CD4-positive, alpha-beta T cell treated with Interferon gamma for 1 hour (primary cell): Measurements from ENCODE around the gene MRPS35.

Source experiments
- DNase-seq: peaks from one replicate; pipeline ENCODE4 v3.0.0-alpha.2; 2020

MRPS35 gene

DNA sequence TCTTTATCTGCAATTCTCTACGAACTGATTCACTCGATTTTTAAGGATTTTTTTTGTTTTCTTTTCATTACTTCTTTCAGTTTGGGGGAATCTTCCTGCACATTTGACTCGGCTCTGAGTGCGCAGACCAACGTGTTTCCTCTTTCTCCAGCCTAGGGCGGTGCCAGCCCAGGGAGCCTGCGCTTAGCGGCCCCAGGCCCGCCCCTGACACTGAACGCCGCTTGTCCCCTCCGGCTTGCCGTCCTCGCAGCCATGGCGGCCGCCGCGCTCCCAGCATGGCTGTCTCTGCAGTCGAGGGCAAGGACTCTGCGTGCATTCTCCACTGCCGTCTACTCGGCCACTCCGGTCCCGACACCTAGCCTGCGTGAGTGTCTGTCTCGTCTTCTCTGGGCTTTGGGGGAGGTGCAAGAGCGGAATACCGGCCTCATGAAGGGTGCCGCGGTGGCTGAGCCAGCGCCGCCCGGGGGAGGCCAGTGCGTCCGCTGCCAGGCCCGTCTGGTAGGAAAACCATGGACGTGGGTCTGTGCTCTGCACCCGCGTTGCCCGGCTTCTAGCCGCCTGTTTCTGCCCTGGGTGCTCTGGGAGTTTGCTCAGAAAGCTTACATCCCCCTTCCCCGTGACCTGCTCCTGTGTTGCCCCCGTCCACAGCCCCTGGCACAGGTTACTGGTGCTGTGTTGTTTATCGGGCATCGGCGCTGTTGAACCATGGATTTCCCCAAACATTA, at the start of gene MRPS35:
Gene MRPS35 (plus strand): TSS at position 241 of the 725 bp plus-strand sequence. CDS start 12 bp downstream, at position 253.
- DNase-seq, result peak; percentile 87

DNA sequence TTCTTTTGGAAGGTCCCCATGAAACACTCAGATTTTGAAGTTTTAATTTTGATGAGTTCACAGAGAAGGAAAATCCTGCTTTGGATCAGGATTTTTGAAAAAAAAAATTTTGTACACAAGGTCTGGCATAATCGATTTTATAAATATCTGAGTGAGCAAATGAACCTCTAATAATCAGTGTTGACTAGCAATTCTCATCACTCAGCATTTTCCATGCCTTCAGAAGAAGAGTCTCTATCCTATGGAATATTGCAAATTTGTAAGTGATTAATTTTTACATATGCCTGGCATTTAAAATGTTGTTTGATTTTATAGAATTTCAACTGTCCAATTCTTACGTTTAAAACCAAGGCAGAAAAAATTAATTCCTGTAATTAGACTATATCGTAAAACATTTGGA, 44.9 kb upstream of the MRPS35 start:
- no peak for DNase-seq

DNA sequence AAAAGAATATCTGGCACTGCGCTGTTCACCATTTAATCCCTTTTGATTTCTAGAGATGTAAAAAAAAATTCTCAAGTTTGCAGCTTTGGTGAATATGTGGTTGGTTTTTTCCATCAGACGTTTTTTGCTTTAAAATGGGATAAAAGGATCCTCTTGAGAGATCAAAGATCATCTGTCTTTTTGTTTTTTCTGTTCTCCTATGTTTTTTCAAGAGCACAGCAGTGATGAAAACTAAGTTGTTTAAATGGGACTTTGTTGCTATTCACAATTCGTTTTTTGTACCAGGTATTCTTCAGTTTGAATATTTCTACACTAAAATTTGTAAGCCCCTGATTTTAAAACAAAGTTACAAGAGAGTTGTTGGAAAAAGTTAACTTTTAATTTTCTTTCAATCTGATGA, 44.1 kb upstream of the MRPS35 start:
- no peak for DNase-seq

GRCh38 chr12:27667540-27667939, 43.1 kb upstream of the MRPS35 start:
- no peak for DNase-seq

DNA sequence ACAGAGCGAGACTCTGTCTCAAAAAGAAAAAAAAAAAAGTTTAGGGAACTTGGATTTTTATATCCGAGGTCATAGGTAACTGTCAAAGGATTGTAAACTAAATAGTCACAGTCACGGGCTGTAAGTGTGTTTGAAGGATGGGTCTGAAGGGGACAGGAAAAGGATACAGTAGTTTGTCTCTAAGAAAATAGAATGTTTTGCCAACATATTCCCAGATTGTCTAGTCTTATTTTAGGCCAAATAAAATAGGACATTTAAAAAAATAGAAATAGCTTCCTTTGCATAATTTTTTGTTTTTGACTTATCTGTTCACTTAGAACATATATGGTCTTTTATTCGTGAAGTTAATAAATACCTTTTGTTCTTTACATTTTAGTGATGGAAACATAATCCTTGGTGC, 38.6 kb upstream of the MRPS35 start:
- DNase-seq, result no peak

DNA sequence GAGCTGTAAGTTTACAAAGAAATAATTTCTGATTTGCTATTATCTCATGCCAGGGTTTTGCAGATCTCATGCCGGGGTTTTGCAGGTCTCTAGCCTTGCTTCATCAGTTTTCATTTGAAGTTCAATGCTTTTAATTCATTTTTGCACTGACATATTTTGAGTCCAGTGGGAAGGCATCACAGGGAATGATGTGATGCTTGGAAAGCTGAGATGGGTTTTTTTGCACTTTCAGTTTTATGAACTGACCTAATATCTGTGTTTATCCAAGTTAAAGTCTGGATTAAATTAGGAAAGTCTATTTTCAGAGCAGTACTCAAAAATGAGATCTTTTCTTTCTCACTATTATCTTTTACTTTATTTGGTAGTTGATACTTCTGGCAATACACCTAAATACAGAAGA, 38.0 kb upstream of the MRPS35 start:
- DNase-seq, result no peak

GRCh38 chr12:27673101-27673718, 37.4 kb upstream of the MRPS35 start:
- no peak for DNase-seq

GRCh38 chr12:27674989-27675388, 35.6 kb upstream of the MRPS35 start:
- no peak for DNase-seq

DNA sequence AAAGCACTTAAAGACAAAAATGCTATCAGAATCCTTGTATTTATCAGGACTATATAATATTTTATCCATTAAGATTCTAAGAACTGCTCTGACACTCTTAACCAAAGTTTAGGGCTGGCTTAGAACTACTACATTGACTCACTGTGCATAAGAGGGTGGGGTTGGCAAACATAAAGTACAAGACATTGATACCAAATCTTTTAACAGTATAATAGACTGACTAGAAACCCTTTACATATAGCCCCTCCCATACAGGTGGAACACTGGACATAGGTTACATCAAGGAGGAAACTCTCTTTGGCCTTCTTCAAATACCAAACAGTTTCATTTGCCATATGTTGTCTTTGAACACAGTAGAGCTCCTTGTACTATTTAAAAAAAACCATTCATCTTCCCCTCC, 30.0 kb upstream of the MRPS35 start:
- DNase-seq, result no peak

GRCh38 chr12:27682534-27682933, 28.1 kb upstream of the MRPS35 start:
- DNase-seq, result no peak

DNA sequence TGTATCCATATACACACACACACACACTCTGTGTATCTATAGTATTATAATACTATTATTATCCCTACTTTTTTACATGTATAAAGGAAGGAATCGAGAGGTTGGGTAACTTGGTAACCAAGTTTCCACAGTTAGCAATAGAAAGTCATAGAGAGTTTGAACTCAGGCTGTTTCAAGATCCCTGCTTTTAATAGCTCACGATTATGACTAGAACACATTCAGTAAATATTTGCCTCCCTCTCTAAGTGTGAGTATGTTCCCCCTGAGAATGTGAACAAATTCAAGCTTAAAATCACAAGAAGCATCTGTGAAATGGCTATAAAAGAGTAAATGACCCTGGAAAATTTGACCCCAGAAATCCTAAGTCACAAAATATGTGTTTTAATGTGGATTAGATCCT, 25.4 kb upstream of the MRPS35 start:
- DNase-seq, result no peak

GRCh38 chr12:27686147-27686546, 24.5 kb upstream of the MRPS35 start:
- DNase-seq, result no peak

GRCh38 chr12:27688671-27689070, 22.0 kb upstream of the MRPS35 start:
- DNase-seq, result no peak

DNA sequence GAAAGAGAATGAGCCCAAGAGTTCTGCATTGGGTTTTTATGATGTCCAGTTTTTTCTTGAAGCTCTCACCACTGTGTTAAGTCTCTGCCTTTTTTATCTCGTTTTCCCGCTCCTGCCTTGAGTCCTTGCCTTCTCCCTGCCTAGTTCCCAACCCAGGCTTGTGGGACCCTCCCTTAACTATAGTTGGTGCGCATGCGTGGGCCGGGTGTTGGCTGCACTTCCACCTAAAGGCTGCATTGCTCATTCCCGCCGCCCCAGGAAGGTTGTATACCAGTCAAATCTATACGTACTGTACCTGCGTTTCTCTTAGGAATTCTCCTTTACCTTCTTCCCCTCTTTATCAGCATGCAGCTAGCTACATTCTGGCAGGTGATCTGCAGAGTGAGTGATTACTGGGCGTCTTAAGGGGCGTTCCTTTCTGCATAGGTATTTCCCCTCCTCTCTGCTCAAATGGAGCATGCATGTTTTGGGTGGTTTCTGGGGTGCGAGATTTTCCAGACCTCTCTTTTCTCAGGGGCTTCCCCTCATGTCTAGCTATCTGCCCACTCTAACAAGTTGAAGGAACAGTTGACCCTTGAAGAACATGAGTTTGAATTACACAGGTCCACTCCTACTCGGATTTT, 21.0 kb upstream of the MRPS35 start:
- no peak for DNase-seq

DNA sequence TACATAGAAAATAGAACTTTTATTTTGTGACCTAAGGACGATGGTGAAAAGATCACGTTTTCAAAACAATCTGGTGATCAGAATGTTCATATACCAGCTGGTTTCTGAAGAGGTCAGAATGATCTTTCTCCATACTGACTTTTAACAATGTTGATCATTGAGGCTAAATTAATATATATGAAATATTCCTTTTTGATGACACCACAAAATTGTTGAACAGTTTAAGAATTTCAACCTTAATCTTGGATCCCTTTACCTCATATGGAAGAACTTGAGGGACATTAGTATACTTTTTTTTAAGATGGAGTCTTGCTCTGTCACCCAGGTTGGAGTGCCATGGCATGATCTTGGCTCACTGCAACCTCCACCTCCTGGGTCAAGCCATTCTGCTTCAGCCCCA, 17.2 kb upstream of the MRPS35 start:
- DNase-seq, result no peak

- no peak for DNase-seq
Measured at GRCh38 chr12:27695556-27696292, 14.9 kb upstream of the MRPS35 start.

- DNase-seq, result no peak
Measured at GRCh38 chr12:27696293-27696652, 14.4 kb upstream of the MRPS35 start, which contains the start of gene REP15. TSS of gene REP15 (plus strand) at chr12:27696447. CDS start at chr12:27696563, 116 bp downstream.

GRCh38 chr12:27696864-27697564, 13.6 kb upstream of the MRPS35 start:
- DNase-seq, result no peak

- peak; percentile 50 for DNase-seq
Measured at GRCh38 chr12:27703720-27704452, 6.7 kb upstream of the MRPS35 start.

DNA sequence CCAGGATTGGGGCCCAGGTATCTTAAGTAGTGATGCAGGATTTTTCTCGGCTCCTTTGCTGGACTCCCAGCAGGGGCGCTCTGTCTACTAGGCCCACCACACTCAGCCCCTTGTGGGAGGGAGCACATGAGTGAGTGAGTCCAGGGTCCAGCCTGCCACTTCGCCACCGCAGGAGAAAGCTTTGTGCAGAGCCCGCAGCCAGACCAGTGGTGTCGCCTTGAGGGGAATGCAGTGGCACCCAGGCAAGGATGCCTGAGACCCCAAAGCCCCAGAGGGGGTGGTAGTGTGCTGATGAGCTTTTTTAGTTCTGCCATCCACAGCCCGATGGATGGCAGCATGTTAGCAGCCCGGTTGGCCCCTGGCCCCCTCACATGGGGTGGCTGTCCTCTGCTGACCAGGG, 5.4 kb upstream of the MRPS35 start:
- no peak for DNase-seq

GRCh38 chr12:27707216-27707615, 3.4 kb upstream of the MRPS35 start:
- DNase-seq, result no peak
